ENCODE measurements around the gene PIAS1. TPM values are rescaled to one million over a fixed set of nuclear protein-coding genes. Genes with fewer than 3 reads are reported as not detected.
A peak's percentile ranks its signal among the peaks of the same experiment; 100 is the strongest.
"Not testable (repeated sequence)": the region's sequence is repeated elsewhere in the genome, so short reads cannot be mapped to it uniquely, and the experiment has no call there.

The PIAS1 gene
- total RNA-seq, 2 donors from 2014 or later, result 31.3 to 42.7 TPM

GRCh38 chr15:68220489-68220888 lies 166.4 kb downstream of the PIAS1 start:
- no peak for ATAC-seq (replicated peaks)
- Mint-ChIP-seq H3K27ac (no peak overlapping the region), H3K4me1 (peaks cover 3% of the 10 kb centered on the region)

GRCh38 chr15:68220967-68221366 lies 166.9 kb downstream of the PIAS1 start:
- H3K36me3 Mint-ChIP-seq (ENCODE audit: low read depth), result peaks cover 34% of the 10 kb centered on the region
- H3K27ac Mint-ChIP-seq, result no peak overlapping the region
- ATAC-seq (replicated peaks), result no peak
- H3K4me3 Mint-ChIP-seq, result no peak overlapping the region
- no peaks in the 10 kb centered on the region for H3K9me3 Mint-ChIP-seq
- no peaks in the 10 kb centered on the region for H3K27me3 Mint-ChIP-seq
- H3K4me1 Mint-ChIP-seq, result peaks cover 3% of the 10 kb centered on the region

More at GRCh38 chr15:68220489-68220888, 166.4 kb downstream of the PIAS1 start:
- Mint-ChIP-seq H3K27me3 (no peaks in the 10 kb centered on the region), H3K36me3 (ENCODE audit: low read depth) (peaks cover 34% of the 10 kb centered on the region), H3K9me3 (no peaks in the 10 kb centered on the region), H3K4me3 (no peak overlapping the region)

DNA sequence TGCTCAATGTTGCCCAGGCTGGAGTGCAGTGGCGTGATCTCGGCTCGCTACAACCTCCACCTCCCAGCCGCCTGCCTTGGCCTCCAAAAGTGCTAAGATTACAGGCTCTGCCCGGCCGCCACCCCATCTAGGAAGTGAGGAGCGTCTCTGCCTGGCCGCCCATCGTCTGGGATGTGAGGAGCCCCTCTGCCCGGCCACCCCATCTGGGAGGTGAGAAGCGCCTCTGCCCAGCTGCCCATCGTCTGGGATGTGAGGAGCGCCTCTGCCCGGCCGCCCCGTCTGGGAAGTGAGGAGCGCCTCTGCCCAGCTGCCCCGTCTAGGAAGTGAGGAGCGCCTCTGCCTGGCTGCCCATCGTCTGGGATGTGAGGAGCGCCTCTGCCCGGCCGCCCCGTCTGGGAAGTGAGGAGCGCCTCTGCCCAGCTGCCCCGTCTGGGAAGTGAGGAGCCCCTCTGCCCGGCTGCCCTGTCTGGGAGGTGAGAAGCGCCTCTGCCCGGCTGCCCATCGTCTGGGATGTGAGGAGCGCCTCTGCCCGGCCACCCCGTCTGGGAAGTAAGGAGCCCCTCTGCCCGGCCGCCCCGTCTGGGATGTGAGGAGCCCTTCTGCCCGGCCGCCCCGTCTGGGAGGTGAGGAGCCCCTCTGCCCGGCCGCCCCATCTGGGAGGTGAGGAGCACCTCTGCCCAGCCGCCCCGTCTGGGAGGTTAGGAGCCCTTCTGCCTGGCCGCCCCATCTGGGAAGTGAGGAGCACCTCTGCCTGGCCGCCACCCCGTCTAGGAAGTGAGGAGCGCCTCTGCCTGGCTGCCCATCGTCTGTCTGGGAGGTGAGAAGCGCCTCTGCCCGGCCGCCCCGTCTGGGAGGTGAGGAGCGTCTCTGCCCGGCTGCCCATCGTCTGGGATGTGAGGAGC lies 167.7 kb downstream of the PIAS1 start:
- H3K27ac Mint-ChIP-seq; ATAC-seq (replicated peaks); H3K4me3 Mint-ChIP-seq; H3K4me1 Mint-ChIP-seq; H3K27me3 Mint-ChIP-seq; H3K9me3 Mint-ChIP-seq: not testable (repeated sequence)
- peaks cover 27% of the 10 kb centered on the region for H3K36me3 Mint-ChIP-seq (ENCODE audit: low read depth)

DNA sequence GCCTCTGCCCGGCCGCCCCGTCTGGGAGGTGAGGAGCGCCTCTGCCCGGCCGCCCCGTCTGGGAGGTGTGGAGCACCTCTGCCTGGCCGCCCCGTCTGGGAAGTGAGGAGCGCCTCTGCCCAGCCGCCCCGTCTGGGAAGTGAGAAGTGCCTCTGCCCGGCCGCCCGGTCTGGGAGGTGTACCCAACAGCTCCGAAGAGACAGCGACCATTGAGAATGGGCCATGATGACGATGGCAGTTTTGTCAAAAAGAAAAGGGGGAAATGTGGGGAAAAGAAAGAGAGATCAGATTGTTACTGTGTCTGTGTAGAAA lies 168.3 kb downstream of the PIAS1 start:
- H3K36me3 Mint-ChIP-seq (ENCODE audit: low read depth), result peaks cover 21% of the 10 kb centered on the region
- not testable (repeated sequence) for H3K9me3 Mint-ChIP-seq; H3K4me3 Mint-ChIP-seq; H3K27ac Mint-ChIP-seq; ATAC-seq (replicated peaks); H3K4me1 Mint-ChIP-seq; H3K27me3 Mint-ChIP-seq

- Mint-ChIP-seq H3K27me3 (no peaks in the 10 kb centered on the region), H3K4me3 (no peak overlapping the region), H3K36me3 (ENCODE audit: low read depth) (peaks cover 13% of the 10 kb centered on the region), H3K9me3 (no peaks in the 10 kb centered on the region), H3K27ac (no peak overlapping the region), H3K4me1 (peaks cover 8% of the 10 kb centered on the region)
- no peak for ATAC-seq (replicated peaks)
These were observed 169.1 kb downstream of the PIAS1 start for GRCh38 chr15:68223171-68223570.

GRCh38 chr15:68224108-68224507 lies 170.0 kb downstream of the PIAS1 start:
- H3K27ac Mint-ChIP-seq, result no peak overlapping the region
- no peak for ATAC-seq (replicated peaks)

DNA sequence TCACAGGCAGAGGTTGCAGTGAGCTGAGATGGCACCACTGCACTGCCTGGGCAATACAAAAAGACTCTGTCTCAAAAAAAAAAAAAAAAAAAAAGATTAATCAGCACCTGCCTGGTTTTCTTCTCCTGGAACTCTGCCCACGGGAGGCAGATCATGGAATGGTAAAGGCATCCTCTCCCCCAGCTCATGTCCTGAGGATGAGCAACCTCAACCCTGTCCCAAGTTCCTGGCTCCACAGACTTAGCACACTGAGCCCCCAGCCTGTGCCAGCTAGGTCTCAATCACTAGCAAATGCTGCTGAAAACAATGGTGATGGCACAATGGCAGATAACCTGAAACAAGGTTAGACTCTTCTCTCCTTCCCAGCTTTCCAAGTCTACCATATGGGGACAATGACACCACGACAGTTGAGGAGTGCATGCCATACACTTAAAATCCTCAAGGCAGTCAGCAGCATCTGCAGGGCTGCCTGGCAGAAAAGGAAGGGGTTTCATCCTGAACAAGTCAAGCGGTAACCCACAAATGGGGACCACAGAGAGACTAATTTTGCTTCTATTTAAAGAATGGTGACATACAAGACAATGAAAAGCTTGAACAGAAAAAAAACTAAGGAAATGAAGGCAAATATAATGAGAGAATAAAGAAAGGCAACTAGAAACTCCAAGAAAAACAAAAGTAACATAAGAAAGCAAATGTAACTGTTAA lies 170.6 kb downstream of the PIAS1 start:
- no peak for ATAC-seq (replicated peaks)
- Mint-ChIP-seq H3K36me3 (ENCODE audit: low read depth) (peaks cover 8% of the 10 kb centered on the region), H3K9me3 (no peaks in the 10 kb centered on the region), H3K27me3 (no peaks in the 10 kb centered on the region), H3K27ac (peak overlapping the region; percentile 70), H3K4me1 (peaks cover 15% of the 10 kb centered on the region), H3K4me3 (no peak overlapping the region)

More at GRCh38 chr15:68224108-68224507, 170.0 kb downstream of the PIAS1 start:
- peaks cover 8% of the 10 kb centered on the region for H3K36me3 Mint-ChIP-seq (ENCODE audit: low read depth)
- H3K4me3 Mint-ChIP-seq, result no peak overlapping the region
- H3K4me1 Mint-ChIP-seq, result peaks cover 14% of the 10 kb centered on the region
- no peaks in the 10 kb centered on the region for H3K9me3 Mint-ChIP-seq
- H3K27me3 Mint-ChIP-seq, result no peaks in the 10 kb centered on the region

DNA sequence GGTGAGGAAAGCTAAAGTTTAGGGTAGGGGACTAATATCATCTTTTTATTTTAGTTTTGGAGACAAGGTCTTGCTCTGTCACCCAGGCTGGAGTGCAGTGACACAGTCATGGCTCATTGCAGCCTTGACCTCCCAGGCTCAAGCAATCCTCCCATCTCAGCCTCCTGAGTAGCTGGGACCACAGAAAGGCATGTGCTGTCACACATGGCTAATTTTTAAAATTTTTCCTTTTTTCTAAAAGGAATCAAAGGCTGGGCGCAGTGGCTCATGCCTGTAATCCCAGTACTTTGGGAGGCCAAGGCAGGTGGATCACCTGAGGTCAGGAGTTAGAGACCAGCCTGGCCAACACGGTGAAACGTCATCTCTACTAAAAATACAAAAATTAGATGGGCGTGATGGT lies 171.3 kb downstream of the PIAS1 start:
- ATAC-seq (replicated peaks); H3K4me3 Mint-ChIP-seq; H3K27me3 Mint-ChIP-seq; H3K9me3 Mint-ChIP-seq: not testable (repeated sequence)
- H3K27ac Mint-ChIP-seq, result peak overlapping the region; percentile 70
- H3K36me3 Mint-ChIP-seq (ENCODE audit: low read depth), result peaks cover 13% of the 10 kb centered on the region
- peaks cover 21% of the 10 kb centered on the region for H3K4me1 Mint-ChIP-seq

GRCh38 chr15:68227643-68228142 lies 173.6 kb downstream of the PIAS1 start:
- H3K27ac Mint-ChIP-seq, result no peak overlapping the region

GRCh38 chr15:68228143-68228970 lies 174.2 kb downstream of the PIAS1 start:
- peak overlapping the region; percentile 97 for H3K4me3 Mint-ChIP-seq
- H3K4me1 Mint-ChIP-seq, result peaks cover 26% of the 10 kb centered on the region
- no peak for ATAC-seq (replicated peaks)
- peaks cover 3% of the 10 kb centered on the region for H3K27me3 Mint-ChIP-seq
- H3K9me3 Mint-ChIP-seq, result no peaks in the 10 kb centered on the region
- H3K36me3 Mint-ChIP-seq (ENCODE audit: low read depth), result peaks cover 13% of the 10 kb centered on the region
- peak overlapping the region; percentile 90 for H3K27ac Mint-ChIP-seq

More at GRCh38 chr15:68227643-68228142, 173.6 kb downstream of the PIAS1 start:
- ATAC-seq (replicated peaks), result no peak
- Mint-ChIP-seq H3K27me3 (peaks cover 3% of the 10 kb centered on the region), H3K9me3 (no peaks in the 10 kb centered on the region), H3K36me3 (ENCODE audit: low read depth) (peaks cover 13% of the 10 kb centered on the region), H3K4me3 (peak overlapping the region; percentile 97), H3K4me1 (peaks cover 26% of the 10 kb centered on the region)

DNA sequence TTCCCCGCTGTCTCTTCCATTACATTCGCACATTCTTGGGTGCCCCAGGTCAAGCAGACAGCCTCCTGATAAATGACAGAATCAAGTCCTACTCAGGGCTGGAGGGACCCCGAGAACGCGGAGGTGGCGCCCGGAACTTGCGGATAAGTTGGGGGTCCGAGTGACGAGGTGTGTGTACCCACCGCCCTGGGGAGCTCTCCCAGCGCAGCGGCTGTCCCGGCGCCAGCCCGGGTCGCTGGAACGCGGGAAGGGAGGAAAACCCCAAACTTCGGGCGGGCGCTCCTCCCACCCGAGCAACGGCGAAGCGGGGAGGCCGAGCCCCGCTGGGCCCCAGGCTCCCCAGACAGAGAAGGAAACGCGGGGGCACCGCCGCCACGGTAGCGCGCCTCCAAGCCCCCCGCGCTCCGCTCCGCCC lies 174.9 kb downstream of the PIAS1 start:
- Mint-ChIP-seq H3K36me3 (ENCODE audit: low read depth) (peaks cover 13% of the 10 kb centered on the region), H3K4me3 (peak overlapping the region; percentile 97), H3K27me3 (peaks cover 3% of the 10 kb centered on the region), H3K27ac (peak overlapping the region; percentile 90), H3K9me3 (no peaks in the 10 kb centered on the region), H3K4me1 (peaks cover 26% of the 10 kb centered on the region)
- ATAC-seq (replicated peaks), result peak; percentile 1

GRCh38 chr15:68229386-68230156 lies 175.5 kb downstream of the PIAS1 start, which contains the start of gene CLN6:
Gene CLN6 (minus strand): TSS chr15:68229728. CDS start chr15:68229584, 144 bp downstream.
- H3K4me1 Mint-ChIP-seq, result peaks cover 26% of the 10 kb centered on the region
- H3K36me3 Mint-ChIP-seq (ENCODE audit: low read depth), result peaks cover 10% of the 10 kb centered on the region
- ATAC-seq (replicated peaks), result peak; percentile 93
- H3K27me3 Mint-ChIP-seq, result peaks cover 3% of the 10 kb centered on the region
- H3K4me3 Mint-ChIP-seq, result peak within 1 kb of the TSS; percentile 97
- peak within 1 kb of the TSS; percentile 90 for H3K27ac Mint-ChIP-seq
- H3K9me3 Mint-ChIP-seq, result no peaks in the 10 kb centered on the region

Data from activated T-helper 17 cell treated with anti-CD3 and anti-CD28 coated beads, Interleukin-2, amount 50 U/mL, for 72 hours (primary cell).